Esophagus muscularis mucosa (tissue), 3 donors: ENCODE results near the gene SNAP47.

Experiments
- EP300 ChIP-seq: sonication (generic); formaldehyde crosslinking; IDR thresholded peaks from one replicate; pipeline ENCODE4 v1.6.1; 2017; ENCODE audit warnings: antibody characterized with exemption
- TF ChIP-seq, protein P1 (sequence below), 3 experiments: fragments of 200-600 bp in 2 of 3; fragments of 450-650 bp in 1 of 3; sonication (generic) in 2 of 3; IDR thresholded peaks; one replicate each; pipeline ENCODE4 v1.5.1; 2017 to 2019; ENCODE audit warnings: antibody characterized with exemption in 3 of 3, mild to moderate bottlenecking in 2 of 3, moderate library complexity in 1 of 3

- TF ChIP-seq, protein P1, sequence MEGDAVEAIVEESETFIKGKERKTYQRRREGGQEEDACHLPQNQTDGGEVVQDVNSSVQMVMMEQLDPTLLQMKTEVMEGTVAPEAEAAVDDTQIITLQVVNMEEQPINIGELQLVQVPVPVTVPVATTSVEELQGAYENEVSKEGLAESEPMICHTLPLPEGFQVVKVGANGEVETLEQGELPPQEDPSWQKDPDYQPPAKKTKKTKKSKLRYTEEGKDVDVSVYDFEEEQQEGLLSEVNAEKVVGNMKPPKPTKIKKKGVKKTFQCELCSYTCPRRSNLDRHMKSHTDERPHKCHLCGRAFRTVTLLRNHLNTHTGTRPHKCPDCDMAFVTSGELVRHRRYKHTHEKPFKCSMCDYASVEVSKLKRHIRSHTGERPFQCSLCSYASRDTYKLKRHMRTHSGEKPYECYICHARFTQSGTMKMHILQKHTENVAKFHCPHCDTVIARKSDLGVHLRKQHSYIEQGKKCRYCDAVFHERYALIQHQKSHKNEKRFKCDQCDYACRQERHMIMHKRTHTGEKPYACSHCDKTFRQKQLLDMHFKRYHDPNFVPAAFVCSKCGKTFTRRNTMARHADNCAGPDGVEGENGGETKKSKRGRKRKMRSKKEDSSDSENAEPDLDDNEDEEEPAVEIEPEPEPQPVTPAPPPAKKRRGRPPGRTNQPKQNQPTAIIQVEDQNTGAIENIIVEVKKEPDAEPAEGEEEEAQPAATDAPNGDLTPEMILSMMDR (IDR thresholded peaks at IDR 0.05): no peak
- no peak for TF ChIP-seq EP300
Observed at GRCh38 chr1:227757781-227758180, 22.5 kb downstream of the SNAP47 start.
